Keratinocyte (primary cell): Measurements from ENCODE around the gene RAPGEF1. TPM values are rescaled to one million over a fixed set of nuclear protein-coding genes. Genes with fewer than 3 reads are reported as not detected.

ENCODE experiments used
- DNase-seq: peaks from one replicate; pipeline ENCODE4 v3.0.0-alpha.2; 2011; ENCODE audit warnings: low read depth, missing footprints, low spot score
- FAIRE-seq: peaks from 2 replicates; lab custom pipeline; 2011; peaks lifted over from hg19 to GRCh38; lab: Jason Lieb, UNC
- H2AFZ ChIP-seq: 2 replicates; pipeline ENCODE4 v1.6.0; 2012; ENCODE audit warnings: low read length, control low read depth, inconsistent platforms; ENCODE audit not compliant: control insufficient read depth
- H3K27ac ChIP-seq: 2 replicates; pipeline ENCODE4 v1.5.1; 2011; ENCODE audit warnings: low read length; ENCODE audit not compliant: control insufficient read depth, insufficient read depth
- H3K27me3 ChIP-seq: 3 replicates; pipeline ENCODE4 v1.6.0; 2011; ENCODE audit warnings: low read length; ENCODE audit not compliant: control insufficient read depth, insufficient read depth; ENCODE audit errors: extremely low read depth
- H3K36me3 ChIP-seq, 2 experiments: 2 replicates in 1 of 2; 3 replicates in 1 of 2; pipeline ENCODE4 v1.5.1; 2011; ENCODE audit warnings: low read length in 2 of 2, mild to moderate bottlenecking in 1 of 2; ENCODE audit not compliant: control insufficient read depth in 2 of 2, insufficient read depth in 2 of 2; ENCODE audit errors: extremely low read depth in 1 of 2
- H3K4me1 ChIP-seq: 3 replicates; pipeline ENCODE4 v1.5.1; 2011; ENCODE audit warnings: low read length; ENCODE audit not compliant: control insufficient read depth, insufficient read depth; ENCODE audit errors: extremely low read depth
- H3K4me2 ChIP-seq: 3 replicates; pipeline ENCODE4 v1.6.0; 2011; ENCODE audit warnings: low read depth, low read length; ENCODE audit not compliant: control insufficient read depth, insufficient read depth; ENCODE audit errors: extremely low read depth
- H3K4me3 ChIP-seq, 3 experiments: fragments of 200-600 bp in 1 of 3; sonication (generic) in 1 of 3; 2 replicates in 2 of 3; 3 replicates in 1 of 3; pipeline ENCODE4 v1.5.1; 2011 to 2016; ENCODE audit warnings: low read length in 3 of 3, mild to moderate bottlenecking in 3 of 3, control low read depth in 2 of 3, inconsistent platforms in 1 of 3, low read depth in 1 of 3, mixed read lengths in 1 of 3, mixed run types in 1 of 3, moderate library complexity in 1 of 3; ENCODE audit not compliant: control insufficient read depth in 2 of 3, insufficient read depth in 2 of 3; ENCODE audit errors: extremely low read depth in 1 of 3
- H3K79me2 ChIP-seq: 2 replicates; pipeline ENCODE4 v1.6.0; 2012; ENCODE audit warnings: low read length; ENCODE audit not compliant: control insufficient read depth, insufficient read depth
- H3K9ac ChIP-seq: 3 replicates; pipeline ENCODE4 v1.6.0; 2011; ENCODE audit warnings: low read length; ENCODE audit not compliant: control insufficient read depth, insufficient read depth; ENCODE audit errors: extremely low read depth
- H3K9me1 ChIP-seq: 3 replicates; pipeline ENCODE4 v1.6.0; 2011; ENCODE audit warnings: low read length; ENCODE audit not compliant: control insufficient read depth, insufficient read depth; ENCODE audit errors: extremely low read depth
- H3K9me3 ChIP-seq: 2 replicates; pipeline ENCODE4 v1.5.1; 2012; ENCODE audit warnings: low read depth, low read length; ENCODE audit not compliant: control insufficient read depth
- H4K20me1 ChIP-seq: 3 replicates; pipeline ENCODE4 v1.6.0; 2011; ENCODE audit warnings: low read length; ENCODE audit not compliant: control insufficient read depth, insufficient read depth; ENCODE audit errors: extremely low read depth
- CTCF ChIP-seq, 3 experiments: IDR thresholded peaks in 1 of 3; conservative IDR thresholded peaks in 1 of 3; optimal IDR thresholded peaks in 1 of 3; 2 replicates in 2 of 3; 3 replicates in 1 of 3; pipeline versions ENCODE3 to v1.5.1; 2011; ENCODE audit warnings: low read length in 3 of 3, mild to moderate bottlenecking in 3 of 3, moderate library complexity in 2 of 3, control low read depth in 1 of 3, inconsistent platforms in 1 of 3; ENCODE audit not compliant: insufficient read depth in 2 of 3; ENCODE audit errors: extremely low read depth in 1 of 3
- EZH2 ChIP-seq: IDR thresholded peaks from one replicate; pipeline ENCODE4 v1.6.1; 2012; ENCODE audit warnings: inconsistent platforms, mild to moderate bottlenecking, low read length, moderate library complexity
- dilution Hi-C: fragments of 300-500 bp; cut with MboI; formaldehyde crosslinking; loops from one replicate; pipeline ENCODE4 v1.7.0; 2020; ENCODE audit warnings: low sequenced_read_pairs; ENCODE audit not compliant: extremely low pct_ligation_motif_present
- polyA plus RNA-seq, 5 experiments: library from polyadenylated mRNA; depleted of rRNA in 3 of 5; stranded (reverse) in 3 of 5; stranded (forward) in 1 of 5; unstranded in 1 of 5; fragments of >200 nt; gene quantifications; 1 replicate in 1 of 5; 2 replicates in 3 of 5; 3 replicates in 1 of 5; pipeline versions ENCODE4 v1.2.1 to v1.2.3, GENCODE V29; 2011 to 2012; ENCODE audit warnings: missing spikeins in 2 of 5, low read depth in 1 of 5, low replicate concordance in 1 of 5

Gene RAPGEF1
- polyA plus RNA-seq, 1 donor (not counting 4 experiments of a cell fraction or from before 2014, with no cell fraction given), result 18.5 TPM

- H3K79me2 ChIP-seq, result no peaks in the 10 kb centered on the region
- TF ChIP-seq EZH2 (no peak), CTCF (optimal IDR thresholded peaks at IDR 0.05 in 1 of 3, IDR thresholded peaks at IDR 0.05 in 1 of 3, conservative IDR thresholded peaks at IDR 0.05 in 1 of 3; ENCODE audit: extremely low read depth in 1 of 3, insufficient read depth in 2 of 3, low read length in 3 of 3) (no peak)
- H3K9ac ChIP-seq, result no peak overlapping the region
- H3K27ac ChIP-seq, result no peak overlapping the region
- peaks cover 3 to 7% of the 10 kb centered on the region in 2 experiments for H3K36me3 ChIP-seq
- no peak overlapping the region for H3K4me2 ChIP-seq
- H4K20me1 ChIP-seq, result no peaks in the 10 kb centered on the region
- no peaks in the 10 kb centered on the region for H3K27me3 ChIP-seq
- no peak for DNase-seq
- no peaks in the 10 kb centered on the region for H3K9me3 ChIP-seq
- dilution Hi-C loops, result no loop called here
- no peak overlapping the region for H2AFZ ChIP-seq
- peaks cover 3% of the 10 kb centered on the region for H3K9me1 ChIP-seq
- FAIRE-seq, result no peak
- no peak overlapping the region for H3K4me3 ChIP-seq
- peaks cover 37% of the 10 kb centered on the region for H3K4me1 ChIP-seq
Observed at GRCh38 chr9:131612851-131613250, 127.0 kb downstream of the RAPGEF1 start.

- Histone ChIP-seq H3K9ac (no peak overlapping the region), H3K79me2 (no peaks in the 10 kb centered on the region), H3K4me3 (no peak overlapping the region), H3K4me2 (peak overlapping the region; percentile 4), H3K4me1 (peaks cover 39% of the 10 kb centered on the region), H3K36me3 (peaks cover 2 to 7% of the 10 kb centered on the region in 2 experiments), H3K27ac (no peak overlapping the region), H2AFZ (no peak overlapping the region), H3K9me3 (no peaks in the 10 kb centered on the region), H3K27me3 (no peaks in the 10 kb centered on the region), H4K20me1 (no peaks in the 10 kb centered on the region), H3K9me1 (peaks cover 3% of the 10 kb centered on the region)
- FAIRE-seq (peak; percentile 55), DNase-seq (no peak)
- dilution Hi-C loops, result no loop called here
- no peak for TF ChIP-seq EZH2
- TF ChIP-seq CTCF (optimal IDR thresholded peaks at IDR 0.05 in 1 of 3, IDR thresholded peaks at IDR 0.05 in 1 of 3, conservative IDR thresholded peaks at IDR 0.05 in 1 of 3; ENCODE audit: extremely low read depth in 1 of 3, insufficient read depth in 2 of 3, low read length in 3 of 3), result no peak
Observed at GRCh38 chr9:131611586-131612315, 128.1 kb downstream of the RAPGEF1 start.
